HEK293T (cell line): ENCODE measurements around the gene ARNT2.

Experiments used
- CTCF ChIA-PET: fragments of 350-600 bp; formaldehyde crosslinking; extraction: SDS; loops from one replicate; lab custom pipeline; 2021; ENCODE audit warnings: antibody characterized with exemption, inconsistent platforms; lab: Yijun Ruan, JAX
- POLR2A ChIA-PET: fragments of 350-600 bp; formaldehyde crosslinking; extraction: SDS; loops from one replicate; lab custom pipeline; 2020; ENCODE audit warnings: antibody characterized with exemption, inconsistent platforms; lab: Yijun Ruan, JAX
- DNase-seq: peaks from one replicate; pipeline ENCODE4 v3.0.0; 2012; ENCODE audit warnings: mixed read lengths; ENCODE audit errors: extremely low spot score
- ARNT ChIP-seq: fragments of 450-650 bp; IDR thresholded peaks from 2 replicates; pipeline ENCODE4 v1.6.1; 2017; ENCODE audit warnings: mild to moderate bottlenecking
- BHLHE40 ChIP-seq: fragments of 450-650 bp; IDR thresholded peaks from 2 replicates; pipeline ENCODE4 v1.6.1; 2016; ENCODE audit warnings: mild to moderate bottlenecking, moderate library complexity, borderline replicate concordance
- CTBP1 ChIP-seq: fragments of 450-650 bp; IDR thresholded peaks from 2 replicates; pipeline ENCODE4 v1.6.1; 2016; ENCODE audit warnings: borderline replicate concordance
- ELF4 ChIP-seq: fragments of 450-650 bp; IDR thresholded peaks from 2 replicates; pipeline ENCODE4 v1.6.1; 2017; ENCODE audit warnings: antibody characterized with exemption
- FOXA1 ChIP-seq: fragments of 450-650 bp; IDR thresholded peaks from 2 replicates; pipeline ENCODE4 v1.6.1; 2016; ENCODE audit warnings: mild to moderate bottlenecking
- FOXK2 ChIP-seq: fragments of 450-650 bp; IDR thresholded peaks from 2 replicates; pipeline ENCODE4 v1.6.1; 2016; ENCODE audit warnings: mild to moderate bottlenecking
- FOXM1 ChIP-seq: fragments of 450-650 bp; IDR thresholded peaks from 2 replicates; pipeline ENCODE4 v1.6.1; 2017; ENCODE audit warnings: mild to moderate bottlenecking, borderline replicate concordance
- HDGF ChIP-seq: fragments of 450-650 bp; IDR thresholded peaks from 2 replicates; pipeline ENCODE4 v1.6.1; 2017; ENCODE audit warnings: antibody characterized with exemption, borderline replicate concordance
- L3MBTL2 ChIP-seq: fragments of 450-650 bp; conservative IDR thresholded peaks from 2 replicates; pipeline ENCODE4 v1.6.1; 2016; ENCODE audit warnings: mild to moderate bottlenecking
- LEF1 ChIP-seq: fragments of 450-650 bp; IDR thresholded peaks from 2 replicates; pipeline ENCODE4 v1.6.1; 2017; ENCODE audit warnings: mild to moderate bottlenecking, borderline replicate concordance
- NFRKB ChIP-seq: fragments of 450-650 bp; IDR thresholded peaks from 2 replicates; pipeline ENCODE4 v1.6.1; 2016; ENCODE audit warnings: mild to moderate bottlenecking, moderate library complexity
- PKNOX1 ChIP-seq: fragments of 450-650 bp; IDR thresholded peaks from 2 replicates; pipeline ENCODE4 v1.6.1; 2016
- SP1 ChIP-seq: fragments of 450-650 bp; IDR thresholded peaks from 2 replicates; pipeline ENCODE4 v1.6.1; 2017
- SUZ12 ChIP-seq: fragments of 450-650 bp; IDR thresholded peaks from 2 replicates; pipeline ENCODE4 v1.6.1; 2016; ENCODE audit warnings: mild to moderate bottlenecking
- TARDBP ChIP-seq: fragments of 450-650 bp; IDR thresholded peaks from 2 replicates; pipeline ENCODE4 v1.6.1; 2016
- ZNF384 ChIP-seq: fragments of 450-650 bp; IDR thresholded peaks from 2 replicates; pipeline ENCODE4 v1.6.1; 2016

The ARNT2 gene

GRCh38 chr15:80419546-80419945, 15.4 kb downstream of the ARNT2 start:
- DNase-seq, result no peak
- CTCF ChIA-PET, result interaction anchor here (1.7 kb wide), 2 partner anchors 9 to 13 kb away, joined by 4 to 8 read pairs; no protein-coding TSS in a partner anchor
- no peak for TF ChIP-seq FOXA1
- no peak for TF ChIP-seq ELF4
- TF ChIP-seq BHLHE40, result no peak
- no peak for TF ChIP-seq TARDBP
- TF ChIP-seq PKNOX1, result no peak
- POLR2A ChIA-PET, result no interaction called here

GRCh38 chr15:80420658-80421057, 16.5 kb downstream of the ARNT2 start:
- DNase-seq, result no peak
- ChIA-PET POLR2A (no interaction called here), CTCF (no interaction called here)
- TF ChIP-seq TARDBP, result no peak
- no peak for TF ChIP-seq ELF4
- TF ChIP-seq HDGF, result no peak
- no peak for TF ChIP-seq CTBP1
- TF ChIP-seq FOXK2, result no peak
- TF ChIP-seq FOXA1, result no peak

GRCh38 chr15:80423215-80423614, 19.0 kb downstream of the ARNT2 start:
- ChIA-PET CTCF (interaction anchor here (0.5 kb wide), 1 partner anchor 9 kb away, joined by 3 read pairs; no protein-coding TSS in a partner anchor), POLR2A (no interaction called here)
- DNase-seq, result no peak
- TF ChIP-seq FOXK2, result no peak
- no peak for TF ChIP-seq FOXA1
- no peak for TF ChIP-seq ZNF384
- no peak for TF ChIP-seq ELF4
- TF ChIP-seq SP1, result no peak
- TF ChIP-seq FOXM1, result no peak

DNA sequence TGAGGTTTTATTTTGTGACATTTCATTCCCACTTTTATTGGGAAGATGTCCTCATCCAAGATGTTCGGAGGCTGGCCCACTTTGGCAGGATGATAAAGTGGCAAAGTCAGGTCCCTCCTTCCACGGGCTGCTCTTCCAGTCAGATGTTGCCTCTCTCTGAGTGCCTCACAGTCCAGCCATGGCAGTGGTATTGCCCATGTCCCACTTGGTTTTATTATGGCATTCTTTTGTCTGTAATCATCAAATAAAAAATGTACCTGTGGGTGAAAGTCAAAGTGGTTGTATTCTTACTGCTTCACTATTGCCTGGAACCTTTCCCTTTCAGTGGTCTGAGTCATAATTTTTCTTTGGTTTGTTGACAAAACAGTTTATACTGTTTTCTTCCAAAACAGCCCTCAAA, 20.2 kb downstream of the ARNT2 start:
- no peak for DNase-seq
- TF ChIP-seq L3MBTL2, result no peak
- TF ChIP-seq ARNT, result no peak
- TF ChIP-seq FOXM1, result no peak
- TF ChIP-seq HDGF, result no peak
- TF ChIP-seq FOXA1, result no peak
- no peak for TF ChIP-seq ELF4
- TF ChIP-seq PKNOX1, result no peak
- no peak for TF ChIP-seq SP1
- TF ChIP-seq LEF1, result no peak
- no peak for TF ChIP-seq ZNF384
- no peak for TF ChIP-seq SUZ12
- no peak for TF ChIP-seq FOXK2
- TF ChIP-seq TARDBP, result no peak
- TF ChIP-seq NFRKB, result no peak
- TF ChIP-seq BHLHE40, result no peak
- TF ChIP-seq CTBP1, result no peak
- POLR2A ChIA-PET, result no interaction called here
- CTCF ChIA-PET, result no interaction called here

DNA sequence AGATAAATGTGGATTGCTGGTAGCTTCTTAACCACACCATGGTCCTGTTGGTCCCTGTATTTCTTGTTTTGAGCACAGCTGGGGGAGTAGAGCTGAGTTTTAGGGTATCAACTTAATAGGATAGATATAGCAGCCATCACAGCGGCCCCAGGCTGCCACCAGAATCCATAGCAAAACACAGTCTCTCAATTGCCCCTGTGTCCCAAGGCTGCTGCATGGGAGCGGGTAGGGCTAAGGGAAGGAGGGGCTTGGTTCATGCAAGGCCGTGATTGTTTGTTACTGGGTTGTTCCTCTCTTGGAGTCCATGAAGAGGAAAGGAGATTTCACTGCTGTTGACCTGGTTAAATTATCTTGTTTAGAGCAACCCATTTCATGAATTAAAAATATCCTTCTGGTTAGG, 22.1 kb downstream of the ARNT2 start:
- ChIA-PET CTCF (no interaction called here), POLR2A (no interaction called here)
- no peak for DNase-seq
- no peak for TF ChIP-seq ELF4
- TF ChIP-seq ZNF384, result no peak
- no peak for TF ChIP-seq FOXM1
- TF ChIP-seq LEF1, result no peak
- no peak for TF ChIP-seq FOXK2
- no peak for TF ChIP-seq SUZ12
- TF ChIP-seq TARDBP, result no peak
- TF ChIP-seq BHLHE40, result no peak
- TF ChIP-seq CTBP1, result no peak
- TF ChIP-seq HDGF, result no peak
- no peak for TF ChIP-seq SP1

GRCh38 chr15:80429964-80430363, 25.8 kb downstream of the ARNT2 start:
- CTCF ChIA-PET, result interaction anchor here (2.3 kb wide), 1 partner anchor 11 kb away, joined by 8 read pairs; no protein-coding TSS in a partner anchor
- POLR2A ChIA-PET, result no interaction called here

DNA sequence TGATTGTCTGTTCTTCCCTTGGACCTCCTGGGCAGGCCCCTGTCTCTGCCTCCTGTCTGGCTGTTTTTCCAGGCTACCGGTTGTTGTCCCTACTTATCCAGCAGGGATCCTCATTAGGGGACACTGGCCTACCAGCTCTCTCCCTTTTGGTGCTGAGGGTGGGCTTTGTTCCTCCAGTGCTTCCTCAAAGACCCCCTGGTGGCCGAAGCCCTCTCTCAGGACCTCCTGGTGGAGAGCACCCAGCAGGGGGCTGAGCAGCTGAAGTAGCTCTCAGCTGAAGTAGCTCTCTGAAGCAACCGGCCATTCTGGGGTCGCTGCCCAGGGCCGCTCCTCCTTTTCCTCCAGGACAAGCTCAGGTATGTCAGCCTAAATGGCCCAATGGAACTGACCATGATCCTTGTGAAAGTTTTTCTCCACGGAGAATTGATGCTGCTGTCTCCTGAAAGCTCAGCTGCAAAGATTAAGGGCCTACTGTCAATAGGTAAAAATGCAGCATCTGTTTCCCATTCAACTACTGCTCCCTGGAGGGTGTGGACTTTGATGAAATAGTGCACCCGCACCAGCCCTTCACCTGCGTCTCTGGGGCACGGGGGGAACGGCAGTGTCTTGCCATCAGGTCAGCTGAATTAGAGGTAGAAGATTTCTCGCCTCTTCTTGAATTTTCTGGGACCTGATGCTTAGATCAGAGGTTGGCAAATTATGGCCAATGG, 27.6 kb downstream of the ARNT2 start:
- no peak for TF ChIP-seq FOXA1
- no peak for TF ChIP-seq NFRKB
- TF ChIP-seq ELF4, result no peak
- no peak for TF ChIP-seq FOXK2
- TF ChIP-seq HDGF, result no peak
- TF ChIP-seq ARNT, result no peak
- TF ChIP-seq L3MBTL2, result no peak
- TF ChIP-seq FOXM1, result no peak
- no peak for TF ChIP-seq SUZ12
- no peak for TF ChIP-seq LEF1
- no peak for TF ChIP-seq BHLHE40
- TF ChIP-seq ZNF384, result no peak
- TF ChIP-seq PKNOX1, result no peak
- no peak for TF ChIP-seq SP1
- TF ChIP-seq TARDBP, result no peak
- TF ChIP-seq CTBP1, result no peak
- DNase-seq, result no peak
- ChIA-PET CTCF (interaction anchor here (1.0 kb wide), 1 partner anchor 13 kb away, joined by 3 read pairs; no protein-coding TSS in a partner anchor), POLR2A (no interaction called here)

More at GRCh38 chr15:80429964-80430363, 25.8 kb downstream of the ARNT2 start:
- DNase-seq, result no peak
- TF ChIP-seq FOXK2, result no peak
- no peak for TF ChIP-seq NFRKB
- no peak for TF ChIP-seq ELF4
- TF ChIP-seq ARNT, result no peak
- no peak for TF ChIP-seq FOXM1
- TF ChIP-seq L3MBTL2, result no peak
- TF ChIP-seq FOXA1, result no peak
- no peak for TF ChIP-seq BHLHE40
- TF ChIP-seq SP1, result no peak
- no peak for TF ChIP-seq HDGF
- no peak for TF ChIP-seq LEF1
